ENCODE measurements around the gene CPNE2. TPM values are rescaled to one million over a fixed set of nuclear protein-coding genes. Genes with fewer than 3 reads are reported as not detected.

The CPNE2 gene
- total RNA-seq, 1 donor from 2014 or later: 20.6 TPM

- DNase-seq: no peak
These were observed 53.0 kb downstream of the CPNE2 start for GRCh38 chr16:57145046-57146021.

DNA sequence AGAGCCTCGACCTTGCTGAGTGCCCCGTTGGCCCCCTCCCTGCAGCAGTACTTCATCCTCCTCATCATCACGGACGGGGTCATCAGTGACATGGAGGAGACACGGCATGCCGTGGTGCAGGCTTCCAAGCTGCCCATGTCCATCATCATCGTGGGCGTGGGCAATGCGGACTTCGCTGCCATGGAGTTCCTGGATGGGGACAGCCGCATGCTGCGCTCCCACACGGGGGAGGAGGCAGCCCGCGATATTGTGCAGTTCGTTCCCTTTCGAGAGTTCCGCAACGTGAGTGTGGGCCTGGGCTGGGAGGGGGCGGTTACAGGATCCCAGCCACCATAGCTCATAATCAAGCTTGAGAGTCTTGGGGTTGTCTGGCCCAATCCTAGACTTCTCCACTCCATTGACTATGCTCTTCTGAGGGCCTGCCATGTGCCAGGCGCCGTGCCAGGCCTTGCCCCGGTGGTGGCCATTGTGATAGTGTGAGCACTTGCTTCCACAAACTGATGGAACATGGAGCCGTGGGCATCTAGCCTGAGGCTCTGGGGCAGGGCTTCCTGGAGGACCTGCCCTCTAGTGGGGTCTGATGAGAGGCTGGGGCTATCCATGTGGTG, 53.8 kb downstream of the CPNE2 start:
- DNase-seq: no peak

- no peak for DNase-seq
These were observed 54.4 kb downstream of the CPNE2 start for GRCh38 chr16:57146735-57147134.

GRCh38 chr16:57147381-57148221, 55.2 kb downstream of the CPNE2 start:
- peak; percentile 96 for DNase-seq

DNA sequence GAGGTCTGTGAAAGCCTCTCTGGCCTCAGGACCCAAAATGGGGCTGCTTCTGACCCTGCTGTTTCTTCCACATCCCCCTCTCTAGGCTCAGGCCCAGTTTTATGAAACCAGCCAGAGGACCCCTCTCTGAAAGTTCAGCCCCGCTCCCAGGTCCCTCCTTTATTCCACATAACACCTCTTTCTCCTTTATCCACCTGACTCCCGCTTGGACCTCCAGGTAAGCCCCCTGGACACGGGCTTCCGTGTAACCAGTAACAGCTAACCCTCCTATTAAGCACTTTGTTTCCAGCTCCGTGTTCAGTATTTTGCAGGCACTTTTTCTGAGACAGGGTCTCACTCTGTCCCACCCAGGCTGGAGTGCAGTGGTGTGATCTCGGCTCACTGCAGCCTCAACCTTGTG, 56.1 kb downstream of the CPNE2 start:
- no peak for DNase-seq

DNA sequence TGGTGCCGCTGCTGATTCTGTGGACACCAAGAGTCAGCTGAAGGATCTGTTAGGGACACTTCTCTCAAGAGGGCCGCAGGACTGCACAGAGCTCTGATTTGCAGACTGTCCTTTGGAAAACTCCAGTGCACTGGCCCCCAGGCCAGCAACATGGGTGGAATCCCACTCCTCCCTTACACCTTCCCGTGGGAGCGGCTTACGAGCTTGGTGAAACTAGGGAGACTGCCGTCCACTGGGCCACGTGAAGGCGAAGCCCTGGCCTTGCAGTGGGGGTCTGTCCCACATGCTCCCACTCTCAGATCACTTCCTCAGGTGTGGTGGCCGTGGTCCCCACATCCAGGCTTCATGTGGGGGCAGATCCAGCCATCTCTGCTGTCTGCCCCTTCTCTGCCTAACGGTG, 57.0 kb downstream of the CPNE2 start:
- no peak for DNase-seq

DNA sequence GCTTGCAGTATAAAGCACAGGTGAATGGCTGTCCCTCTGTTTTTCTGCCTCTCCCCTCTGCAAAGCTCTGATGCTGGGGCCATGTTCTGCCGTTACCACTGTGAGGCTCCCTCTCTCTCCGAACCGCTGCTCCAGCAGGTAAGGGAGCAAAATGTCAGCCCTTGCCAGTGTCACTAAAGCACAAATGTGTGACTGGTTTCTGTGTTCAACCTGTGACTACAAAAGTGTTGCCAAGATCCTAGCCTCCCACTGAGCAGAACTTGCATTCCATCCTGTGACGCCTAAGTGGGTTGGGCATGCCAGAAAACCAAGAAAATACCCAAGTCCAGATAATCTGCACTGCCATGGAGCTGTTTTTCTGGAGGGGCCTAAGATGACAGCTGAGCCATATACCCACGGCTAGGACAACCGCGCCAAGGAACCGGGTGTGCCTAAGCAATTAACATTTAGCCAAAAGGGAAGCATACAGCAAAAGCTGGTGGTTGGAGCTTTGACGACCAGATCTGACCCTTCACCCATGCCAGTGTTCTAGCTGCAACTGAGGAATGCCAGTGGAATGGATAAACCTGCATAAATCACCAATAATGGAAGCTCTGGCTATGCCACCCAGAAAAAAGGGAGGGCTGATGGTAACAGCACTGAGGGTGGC, 58.4 kb downstream of the CPNE2 start:
- no peak for DNase-seq

GRCh38 chr16:57151369-57151768, 59.0 kb downstream of the CPNE2 start:
- no peak for DNase-seq

- no peak for DNase-seq
These were observed 60.0 kb downstream of the CPNE2 start for GRCh38 chr16:57152096-57153093.

GRCh38 chr16:57153841-57154240, 61.5 kb downstream of the CPNE2 start:
- DNase-seq: no peak

- DNase-seq: no peak
These were observed 63.4 kb downstream of the CPNE2 start for GRCh38 chr16:57155702-57156350.

- DNase-seq: no peak
These were observed 63.9 kb downstream of the CPNE2 start for GRCh38 chr16:57156351-57156703.

GRCh38 chr16:57157533-57157932, 65.2 kb downstream of the CPNE2 start:
- DNase-seq: no peak

DNA sequence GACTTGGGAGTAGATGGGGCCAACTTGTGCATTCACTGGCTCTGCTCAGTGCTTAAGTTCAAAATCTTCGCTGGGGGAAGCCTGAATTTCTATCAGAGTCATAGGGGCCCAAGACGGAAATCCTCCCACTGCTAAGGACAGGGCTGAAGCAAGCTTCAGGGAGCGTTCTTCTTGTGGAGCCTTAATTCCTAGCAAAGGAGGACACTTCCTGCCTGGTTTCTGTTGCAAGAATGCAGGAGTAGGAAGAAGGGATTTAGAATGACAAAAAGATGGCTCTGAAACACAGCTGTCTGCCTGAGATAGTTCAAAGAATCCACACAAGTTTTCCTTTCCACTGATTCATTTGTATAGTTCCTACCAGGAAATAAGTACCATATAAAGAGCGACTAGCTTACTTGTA, 67.1 kb downstream of the CPNE2 start:
- DNase-seq: no peak

GRCh38 chr16:57163842-57164241, 71.5 kb downstream of the CPNE2 start:
- no peak for DNase-seq

DNA sequence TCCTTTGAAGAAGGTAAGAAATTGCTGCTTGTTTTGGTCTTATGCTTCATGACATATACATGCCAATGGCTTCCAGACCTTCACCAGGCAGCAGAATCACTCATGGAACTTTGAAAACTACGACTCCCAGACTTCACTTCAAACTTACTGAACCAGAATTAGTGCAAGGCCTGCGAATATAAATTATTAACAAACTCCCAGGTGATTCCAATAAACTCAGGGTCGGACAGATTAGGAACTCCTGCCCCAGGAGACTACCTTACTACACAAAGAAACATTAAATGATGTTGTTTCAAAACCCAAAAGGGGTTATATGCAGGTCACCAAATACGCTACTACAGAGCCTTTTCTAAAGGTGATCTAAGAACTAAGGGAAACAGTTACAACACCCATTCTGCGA, 73.1 kb downstream of the CPNE2 start:
- no peak for DNase-seq

DNA sequence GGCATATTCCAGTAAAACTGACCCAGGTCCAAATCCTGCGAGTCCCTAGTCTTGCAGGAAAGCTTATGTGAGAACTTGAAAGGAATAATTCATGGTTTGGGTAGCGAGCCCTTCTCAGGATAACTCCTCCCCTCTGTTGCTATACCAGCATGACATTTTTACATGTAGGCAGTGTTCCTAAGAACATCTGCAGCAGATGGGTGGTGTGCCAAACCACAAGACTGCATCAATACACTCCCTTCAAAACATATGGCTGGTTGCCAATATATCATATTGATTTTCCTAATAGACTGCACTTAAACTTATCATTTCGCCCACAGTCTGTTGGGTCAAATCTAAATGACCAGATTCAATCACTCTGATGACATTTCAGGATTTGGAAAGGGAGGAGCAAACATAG, 73.6 kb downstream of the CPNE2 start:
- no peak for DNase-seq

DNA sequence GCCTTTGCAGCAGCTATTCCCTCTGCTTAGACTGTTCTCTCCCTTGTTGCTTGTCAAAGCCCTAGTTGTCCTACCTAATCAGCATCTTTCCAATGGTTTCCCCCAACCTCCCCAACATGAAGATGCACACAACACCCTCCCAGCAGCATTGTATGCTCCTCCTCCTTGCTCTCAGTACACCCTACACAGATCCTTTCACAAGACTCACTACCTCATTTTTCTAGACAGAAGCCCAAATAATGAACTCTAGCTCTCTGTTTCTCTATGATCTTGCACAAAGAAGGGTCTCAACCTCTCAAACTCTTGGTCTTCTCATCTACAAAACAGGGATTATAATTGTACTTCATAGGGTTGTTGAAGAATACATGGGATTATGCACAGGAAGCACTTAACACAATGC, 74.1 kb downstream of the CPNE2 start:
- no peak for DNase-seq

- DNase-seq: no peak
These were observed 74.6 kb downstream of the CPNE2 start for GRCh38 chr16:57166951-57167350.

DNA sequence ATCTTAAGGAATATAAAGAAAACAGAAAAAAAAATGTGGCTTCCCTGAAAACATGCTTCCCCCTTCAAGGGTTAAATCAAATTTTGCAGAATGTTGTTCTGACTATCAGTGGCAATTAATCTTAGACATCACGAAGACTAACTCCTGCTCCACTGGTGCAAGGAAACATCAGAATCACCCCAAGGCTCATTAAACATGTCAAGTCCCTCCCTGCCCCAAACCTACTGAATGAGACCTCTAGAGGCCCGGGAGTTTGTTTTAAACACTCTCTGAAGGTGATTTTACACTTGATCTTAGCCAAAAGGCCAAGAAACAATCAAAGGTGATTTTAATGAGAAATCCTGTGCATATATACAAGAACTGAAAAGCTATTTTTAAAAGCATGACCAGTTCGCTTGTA, 75.2 kb downstream of the CPNE2 start:
- DNase-seq: no peak

DNA sequence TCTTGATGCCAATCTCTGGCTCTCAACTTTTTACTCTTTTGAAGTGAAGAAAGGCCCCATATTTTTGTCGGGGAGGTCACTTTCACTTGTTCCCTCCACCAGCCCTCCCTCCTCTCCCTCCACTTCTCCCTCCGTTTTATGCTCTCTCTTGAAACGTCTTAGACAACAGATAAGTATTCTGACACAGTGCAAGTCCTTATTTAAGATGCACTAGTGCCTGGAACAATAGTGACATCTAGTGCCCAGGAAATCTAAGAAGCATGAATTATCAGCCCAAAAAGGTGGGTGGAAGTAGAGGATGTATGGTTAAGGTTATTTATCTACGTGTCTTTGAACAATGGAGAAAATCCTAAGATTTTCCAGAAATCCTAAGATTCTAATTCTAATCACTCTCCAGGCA, 75.6 kb downstream of the CPNE2 start:
- peak; percentile 48 for DNase-seq
